Measurements from ENCODE around the gene XRCC5.

Gene XRCC5

GRCh38 chr2:216108967-216109921 lies at the start of gene XRCC5:
Gene XRCC5 (plus strand): TSS chr2:216109348. CDS start chr2:216109437, 89 bp downstream.
- peak within 1 kb of the TSS; percentile 98 for H3K27ac ChIP-seq
- H3K36me3 ChIP-seq (ENCODE audit: insufficient read depth, low read length), result peaks cover 41% of the 10 kb centered on the region
- DNase-seq (ENCODE audit: low read depth, low spot score), result peak; percentile 88
- H3K9ac ChIP-seq (ENCODE audit: insufficient read length), result peak within 1 kb of the TSS; percentile 100
- no peaks in the 10 kb centered on the region for H3K9me3 ChIP-seq (ENCODE audit: low read depth, low read length)
- peak within 1 kb of the TSS; percentile 97 for H3K4me3 ChIP-seq
- TF ChIP-seq POLR2AphosphoS5 (IDR thresholded peaks at IDR 0.05; ENCODE audit: borderline replicate concordance, low read depth, low read length) (peak; percentile 97), FOXP2 (optimal IDR thresholded peaks at IDR 0.05; ENCODE audit: control extremely low read depth, extremely low read length, insufficient read depth) (peak; percentile 43), EZH2 (IDR thresholded peaks at IDR 0.05) (no peak)

DNA sequence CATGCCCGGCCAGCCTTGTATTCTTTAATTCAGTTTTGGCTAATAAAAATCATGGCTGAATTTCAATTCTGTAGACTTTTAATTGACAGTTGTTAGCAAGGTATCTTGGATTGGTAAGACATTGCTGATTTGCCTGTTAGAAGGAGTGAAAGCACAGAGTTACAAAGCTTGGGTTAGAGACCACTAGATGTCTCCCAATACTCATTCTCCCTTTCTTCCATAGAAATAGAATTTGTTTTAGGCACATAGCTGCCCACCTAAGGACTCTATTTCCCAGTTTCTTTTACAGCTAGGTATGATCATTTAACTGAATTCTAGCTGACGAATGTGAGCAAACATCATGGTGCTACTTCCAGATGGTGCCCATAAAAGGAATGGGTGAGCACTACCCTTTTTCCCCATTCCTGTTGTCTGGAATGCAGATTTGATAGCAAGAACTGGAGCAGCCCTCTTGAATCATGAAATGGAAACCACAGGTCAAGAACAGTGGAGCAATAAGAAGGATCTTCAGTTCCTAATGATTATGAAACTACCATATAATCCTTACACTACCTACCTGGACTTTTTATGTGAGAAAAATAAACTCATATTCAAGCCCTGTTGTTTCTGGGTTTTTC lies 45.0 kb upstream of the XRCC5 start:
- no peak overlapping the region for H3K27ac ChIP-seq
- TF ChIP-seq POLR2AphosphoS5 (IDR thresholded peaks at IDR 0.05; ENCODE audit: borderline replicate concordance, low read depth, low read length) (no peak), FOXP2 (optimal IDR thresholded peaks at IDR 0.05; ENCODE audit: control extremely low read depth, extremely low read length, insufficient read depth) (no peak), EZH2 (IDR thresholded peaks at IDR 0.05) (no peak)
- H3K4me3 ChIP-seq, result no peak overlapping the region
- peaks cover 33% of the 10 kb centered on the region for H3K36me3 ChIP-seq (ENCODE audit: insufficient read depth, low read length)
- H3K9me3 ChIP-seq (ENCODE audit: low read depth, low read length), result no peaks in the 10 kb centered on the region
- DNase-seq (ENCODE audit: low read depth, low spot score), result no peak
- H3K9ac ChIP-seq (ENCODE audit: insufficient read length), result no peak overlapping the region

DNA sequence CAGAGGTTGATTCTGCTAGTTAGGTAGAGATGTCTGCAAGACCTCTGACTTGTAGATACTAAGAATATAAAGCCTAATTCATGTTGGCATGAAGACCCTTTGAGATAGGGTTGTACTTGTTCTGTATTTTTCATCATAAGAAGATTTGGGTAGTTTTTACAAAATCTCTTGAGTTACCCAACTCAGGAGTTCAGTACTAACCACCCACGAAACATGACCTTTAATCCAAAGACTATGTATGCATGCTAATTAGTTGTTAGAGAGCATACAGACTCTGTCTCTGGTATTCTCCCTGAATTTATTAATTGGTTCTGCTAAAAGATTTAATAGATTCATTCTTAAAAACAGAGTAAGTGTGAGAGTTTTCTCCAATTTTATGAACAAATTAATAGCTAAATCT lies 44.5 kb upstream of the XRCC5 start:
- H3K9me3 ChIP-seq (ENCODE audit: low read depth, low read length), result no peaks in the 10 kb centered on the region
- no peak for DNase-seq (ENCODE audit: low read depth, low spot score)
- TF ChIP-seq EZH2 (IDR thresholded peaks at IDR 0.05) (no peak), FOXP2 (optimal IDR thresholded peaks at IDR 0.05; ENCODE audit: control extremely low read depth, extremely low read length, insufficient read depth) (no peak), POLR2AphosphoS5 (IDR thresholded peaks at IDR 0.05; ENCODE audit: borderline replicate concordance, low read depth, low read length) (no peak)
- no peak overlapping the region for H3K27ac ChIP-seq
- no peak overlapping the region for H3K4me3 ChIP-seq
- H3K36me3 ChIP-seq (ENCODE audit: insufficient read depth, low read length), result peaks cover 27% of the 10 kb centered on the region
- H3K9ac ChIP-seq (ENCODE audit: insufficient read length), result no peak overlapping the region

- Histone ChIP-seq H3K9me3 (ENCODE audit: low read depth, low read length) (no peaks in the 10 kb centered on the region), H3K27ac (no peak overlapping the region), H3K9ac (ENCODE audit: insufficient read length) (no peak overlapping the region), H3K4me3 (no peak overlapping the region), H3K36me3 (ENCODE audit: insufficient read depth, low read length) (peaks cover 21% of the 10 kb centered on the region)
- no peak for TF ChIP-seq POLR2AphosphoS5 (IDR thresholded peaks at IDR 0.05; ENCODE audit: borderline replicate concordance, low read depth, low read length)
- no peak for TF ChIP-seq FOXP2 (optimal IDR thresholded peaks at IDR 0.05; ENCODE audit: control extremely low read depth, extremely low read length, insufficient read depth)
- no peak for TF ChIP-seq EZH2 (IDR thresholded peaks at IDR 0.05)
- DNase-seq (ENCODE audit: low read depth, low spot score), result no peak
These were observed 42.9 kb upstream of the XRCC5 start for GRCh38 chr2:216066230-216066629.

- no peak overlapping the region for H3K4me3 ChIP-seq
- H3K27ac ChIP-seq, result no peak overlapping the region
- H3K9ac ChIP-seq (ENCODE audit: insufficient read length), result no peak overlapping the region
- peaks cover 14% of the 10 kb centered on the region for H3K36me3 ChIP-seq (ENCODE audit: insufficient read depth, low read length)
- DNase-seq (ENCODE audit: low read depth, low spot score), result no peak
- TF ChIP-seq EZH2 (IDR thresholded peaks at IDR 0.05), result no peak
- TF ChIP-seq FOXP2 (optimal IDR thresholded peaks at IDR 0.05; ENCODE audit: control extremely low read depth, extremely low read length, insufficient read depth), result no peak
- TF ChIP-seq POLR2AphosphoS5 (IDR thresholded peaks at IDR 0.05; ENCODE audit: borderline replicate concordance, low read depth, low read length), result no peak
- no peaks in the 10 kb centered on the region for H3K9me3 ChIP-seq (ENCODE audit: low read depth, low read length)
These were observed 40.1 kb upstream of the XRCC5 start for GRCh38 chr2:216069028-216069427.

DNA sequence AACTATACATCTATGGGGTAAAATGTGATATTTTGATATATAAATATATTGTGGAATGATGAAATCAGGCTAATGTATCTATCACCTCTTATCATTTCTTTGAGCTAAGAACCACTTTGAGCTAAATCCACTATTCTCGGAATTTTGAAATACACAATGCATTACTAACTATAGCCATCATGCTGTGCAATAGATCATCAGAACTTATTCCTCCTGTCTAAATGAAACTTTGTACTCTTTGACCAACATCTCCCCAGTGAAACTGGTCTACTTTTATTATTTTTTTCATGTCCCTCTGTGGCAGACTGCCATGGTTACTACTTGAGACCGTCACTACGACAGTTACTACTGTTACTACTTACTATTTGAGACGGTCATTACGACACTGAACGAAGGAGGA lies 39.0 kb upstream of the XRCC5 start:
- peaks cover 6% of the 10 kb centered on the region for H3K36me3 ChIP-seq (ENCODE audit: insufficient read depth, low read length)
- no peak for DNase-seq (ENCODE audit: low read depth, low spot score)

GRCh38 chr2:216071111-216071851 lies 37.9 kb upstream of the XRCC5 start:
- Histone ChIP-seq H3K9ac (ENCODE audit: insufficient read length) (no peak overlapping the region), H3K36me3 (ENCODE audit: insufficient read depth, low read length) (no peaks in the 10 kb centered on the region; the same call in 1 of the 2 replicates), H3K27ac (no peak overlapping the region), H3K4me3 (no peak overlapping the region), H3K9me3 (ENCODE audit: low read depth, low read length) (no peaks in the 10 kb centered on the region)
- TF ChIP-seq EZH2 (IDR thresholded peaks at IDR 0.05), result no peak
- no peak for TF ChIP-seq POLR2AphosphoS5 (IDR thresholded peaks at IDR 0.05; ENCODE audit: borderline replicate concordance, low read depth, low read length)
- TF ChIP-seq FOXP2 (optimal IDR thresholded peaks at IDR 0.05; ENCODE audit: control extremely low read depth, extremely low read length, insufficient read depth), result no peak
- DNase-seq (ENCODE audit: low read depth, low spot score), result no peak

More for the DNA sequence above, 39.0 kb upstream of the XRCC5 start:
- H3K9ac ChIP-seq (ENCODE audit: insufficient read length), result no peak overlapping the region
- TF ChIP-seq FOXP2 (optimal IDR thresholded peaks at IDR 0.05; ENCODE audit: control extremely low read depth, extremely low read length, insufficient read depth) (no peak), POLR2AphosphoS5 (IDR thresholded peaks at IDR 0.05; ENCODE audit: borderline replicate concordance, low read depth, low read length) (no peak), EZH2 (IDR thresholded peaks at IDR 0.05) (no peak)
- no peaks in the 10 kb centered on the region for H3K9me3 ChIP-seq (ENCODE audit: low read depth, low read length)
- no peak overlapping the region for H3K27ac ChIP-seq
- H3K4me3 ChIP-seq, result no peak overlapping the region

GRCh38 chr2:216072473-216072872 lies 36.7 kb upstream of the XRCC5 start:
- TF ChIP-seq FOXP2 (optimal IDR thresholded peaks at IDR 0.05; ENCODE audit: control extremely low read depth, extremely low read length, insufficient read depth), result no peak
- TF ChIP-seq POLR2AphosphoS5 (IDR thresholded peaks at IDR 0.05; ENCODE audit: borderline replicate concordance, low read depth, low read length), result no peak
- no peak for TF ChIP-seq EZH2 (IDR thresholded peaks at IDR 0.05)
- no peak for DNase-seq (ENCODE audit: low read depth, low spot score)
- no peak overlapping the region for H3K27ac ChIP-seq
- no peak overlapping the region for H3K4me3 ChIP-seq
- H3K36me3 ChIP-seq (ENCODE audit: insufficient read depth, low read length), result no peaks in the 10 kb centered on the region; the same call in 1 of the 2 replicates
- H3K9me3 ChIP-seq (ENCODE audit: low read depth, low read length), result no peaks in the 10 kb centered on the region
- H3K9ac ChIP-seq (ENCODE audit: insufficient read length), result no peak overlapping the region
